GM21786 (cell line): Measurements from ENCODE around the gene PAX7.
"Not testable (repeated sequence)": the region's sequence is repeated elsewhere in the genome, so short reads cannot be mapped to it uniquely, and the experiment has no call there.

Source experiments
- ATAC-seq: cut with Tn5 transposase; IDR thresholded peaks from one replicate; pipeline ENCODE4 v1.9.1; 2021; ENCODE audit not compliant: unreplicated experiment

The PAX7 gene

GRCh38 chr1:18724801-18725200 lies 94.2 kb downstream of the PAX7 start:
- ATAC-seq: no peak

DNA sequence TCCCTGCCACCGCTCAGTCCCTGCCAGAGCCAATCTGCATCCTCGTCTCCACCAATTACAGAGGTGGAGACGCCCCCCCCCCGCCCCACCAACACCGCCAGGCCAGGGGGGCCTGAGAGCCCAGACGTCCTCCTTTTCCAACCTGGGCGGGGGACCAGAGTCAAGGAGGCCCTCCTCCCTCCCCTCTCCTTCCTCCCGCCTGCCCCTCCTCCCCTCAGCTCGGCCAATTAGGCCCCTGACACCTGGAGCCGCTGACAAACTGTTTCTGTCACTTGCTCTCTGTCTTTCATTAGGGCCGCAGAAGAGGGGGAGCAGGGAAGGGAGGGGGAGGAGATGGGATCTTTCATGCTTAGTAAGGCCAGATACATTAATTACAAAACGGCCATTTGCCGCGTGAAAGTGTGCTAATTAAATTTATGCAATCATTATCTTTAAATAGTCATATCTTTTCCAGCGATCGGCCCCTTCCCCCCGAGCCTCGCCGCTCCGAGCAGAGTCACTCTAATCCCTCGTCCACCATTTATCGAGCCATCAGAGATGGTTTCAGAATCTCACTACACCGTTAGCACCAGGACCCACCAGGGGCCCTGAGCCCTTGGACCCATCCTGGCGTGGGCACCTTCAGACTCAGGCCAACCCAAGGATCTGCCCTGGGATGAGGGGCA lies 94.7 kb downstream of the PAX7 start:
- no peak for ATAC-seq

- no peak for ATAC-seq
Observed at GRCh38 chr1:18726368-18726767, 95.7 kb downstream of the PAX7 start.

- no peak for ATAC-seq
Observed at GRCh38 chr1:18727956-18728355, 97.3 kb downstream of the PAX7 start.

DNA sequence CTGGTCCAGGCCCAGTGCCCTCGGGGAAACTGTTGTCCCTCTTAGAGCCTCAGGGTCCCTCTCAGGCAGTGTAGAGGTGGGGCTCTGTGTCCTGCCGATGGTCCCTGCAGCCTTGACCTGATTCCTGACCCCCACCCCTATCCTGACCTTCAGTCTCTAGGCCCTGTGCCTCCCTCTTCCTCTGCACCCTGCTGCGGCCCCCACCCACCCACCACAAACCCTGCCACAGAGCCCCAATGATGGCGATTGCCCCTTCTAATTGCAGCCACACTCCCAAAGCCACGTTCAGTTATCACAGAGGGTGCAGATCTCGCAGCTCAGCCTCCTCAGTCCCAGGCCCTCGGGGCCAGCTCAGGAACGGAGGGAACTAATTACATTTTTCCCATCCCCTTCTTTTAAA lies 99.7 kb downstream of the PAX7 start:
- ATAC-seq: no peak

DNA sequence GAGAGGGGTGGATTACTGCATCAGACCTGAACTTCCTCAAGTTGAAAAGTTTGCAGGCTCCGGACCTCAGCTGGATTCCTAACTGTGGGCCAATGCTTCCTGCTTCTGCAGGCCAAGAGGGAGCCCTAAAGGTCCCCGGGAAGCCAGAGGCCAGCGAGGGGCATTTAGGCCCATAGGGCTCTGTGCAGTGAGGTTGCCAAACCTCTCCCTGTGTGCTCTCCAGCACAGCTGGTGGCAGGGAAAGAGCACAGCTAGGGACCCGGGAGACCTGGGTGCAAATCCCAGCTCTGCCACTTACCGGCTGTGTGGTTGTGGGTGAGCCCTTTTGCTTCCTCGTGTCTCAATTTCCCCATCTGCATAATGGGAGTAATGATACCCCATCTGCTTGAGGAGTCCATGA lies 100.5 kb downstream of the PAX7 start:
- no peak for ATAC-seq

GRCh38 chr1:18731591-18732235 lies 101.1 kb downstream of the PAX7 start:
- no peak for ATAC-seq

DNA sequence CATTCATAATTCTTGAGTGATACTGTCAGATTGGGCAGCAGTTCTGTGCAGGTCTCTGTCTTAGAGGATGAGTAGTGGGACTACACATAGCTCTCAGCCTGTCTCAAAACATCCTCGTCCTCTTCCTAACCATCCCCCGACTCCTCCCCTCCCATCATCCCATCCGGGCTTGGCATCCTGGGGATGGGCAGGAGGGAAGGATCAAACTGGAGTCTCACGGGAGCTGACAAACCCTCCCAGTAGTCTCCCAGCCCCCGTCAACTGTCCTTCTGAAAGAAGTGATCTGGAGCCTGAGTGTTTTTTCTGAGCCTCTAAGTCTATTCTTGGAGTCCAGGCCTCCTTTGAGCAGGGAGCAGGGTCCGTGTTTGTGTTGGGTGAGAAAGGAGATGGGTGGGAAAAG lies 102.0 kb downstream of the PAX7 start:
- ATAC-seq: no peak

- no peak for ATAC-seq
Observed at GRCh38 chr1:18734001-18734400, 103.4 kb downstream of the PAX7 start.

DNA sequence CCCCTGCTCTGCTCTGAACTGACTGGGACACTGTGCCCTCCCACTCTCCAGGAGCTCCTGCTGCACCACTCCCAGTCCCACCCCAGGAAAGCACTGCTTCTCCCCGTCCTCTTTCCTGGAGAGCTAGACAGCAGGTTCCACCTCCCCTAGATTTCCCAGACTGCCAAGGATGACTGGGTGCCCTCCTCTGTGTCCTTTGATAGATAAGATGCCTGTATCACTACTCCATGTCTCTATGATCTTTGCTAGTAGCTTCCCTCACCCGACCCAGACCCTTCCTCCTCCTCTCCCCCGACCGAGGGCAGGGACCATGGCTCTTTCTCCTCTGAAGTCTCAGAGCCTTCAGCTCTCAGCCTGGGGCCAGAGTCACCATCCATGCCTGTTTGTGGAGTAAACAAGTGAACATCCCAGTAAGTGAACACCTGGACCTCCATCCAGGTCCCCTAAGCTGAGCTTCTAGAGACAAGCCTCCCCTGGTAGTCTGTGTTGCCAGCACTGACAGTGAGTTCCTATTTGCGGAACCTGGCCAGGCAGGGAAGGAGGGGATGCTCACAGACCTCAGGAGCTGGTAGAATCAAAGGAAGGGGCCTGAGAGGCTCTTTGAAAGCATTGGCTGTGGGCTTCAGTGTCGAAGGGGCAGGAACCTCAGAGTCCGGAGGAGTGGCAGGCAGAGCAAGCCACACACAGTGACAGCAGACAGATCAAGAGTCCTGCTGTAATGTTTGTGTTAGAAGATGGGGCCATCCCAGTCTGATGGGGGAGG lies 104.0 kb downstream of the PAX7 start:
- no peak for ATAC-seq

- ATAC-seq: no peak
Observed at GRCh38 chr1:18735224-18735997, 104.8 kb downstream of the PAX7 start.

- ATAC-seq: no peak
Observed at GRCh38 chr1:18736958-18737357, 106.3 kb downstream of the PAX7 start.

DNA sequence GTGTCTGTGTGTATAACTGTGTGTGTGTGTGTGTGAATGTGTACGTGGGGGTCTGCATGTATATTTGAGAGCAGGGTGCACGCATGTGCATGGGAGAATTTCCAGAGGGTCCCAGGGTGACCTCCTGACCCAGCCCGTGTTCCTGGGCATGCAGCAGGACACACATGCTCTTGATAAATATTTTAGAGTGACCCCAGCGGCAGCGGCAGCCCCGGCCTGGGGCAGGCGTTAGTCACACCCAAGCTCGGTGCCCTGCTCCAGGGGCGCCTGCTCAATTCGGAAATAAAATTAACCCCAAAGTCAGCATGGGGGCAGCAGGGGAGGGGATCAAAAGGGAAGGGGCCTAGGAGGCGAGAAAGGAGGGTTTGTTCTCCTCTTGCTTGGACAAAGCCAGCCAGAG lies 107.5 kb downstream of the PAX7 start:
- no peak for ATAC-seq

- no peak for ATAC-seq
Observed at GRCh38 chr1:18738617-18739016, 108.0 kb downstream of the PAX7 start.

GRCh38 chr1:18739408-18739807 lies 108.8 kb downstream of the PAX7 start:
- no peak for ATAC-seq

- ATAC-seq: no peak
Observed at GRCh38 chr1:18739897-18740296, 109.3 kb downstream of the PAX7 start.

DNA sequence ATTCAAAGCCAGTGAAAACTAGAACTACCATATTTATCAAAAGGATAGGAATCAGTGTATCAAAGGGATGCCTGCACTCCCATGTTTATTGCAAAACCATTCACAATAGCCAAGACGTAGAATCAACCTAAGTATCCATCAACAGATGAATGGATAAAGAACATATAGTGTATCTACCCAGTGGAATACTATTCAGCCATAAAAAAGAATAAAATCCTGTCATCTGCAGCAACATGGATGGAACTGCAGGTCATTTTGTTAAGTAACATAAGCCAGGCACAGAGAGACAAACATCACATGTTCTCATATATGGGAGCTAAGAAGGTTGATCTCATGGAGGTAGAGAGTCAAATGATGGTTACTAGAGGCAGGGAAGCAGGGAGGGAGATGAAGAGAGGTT lies 110.0 kb downstream of the PAX7 start:
- no peak for ATAC-seq

- ATAC-seq: no peak
Observed at GRCh38 chr1:18743233-18743632, 112.6 kb downstream of the PAX7 start.

DNA sequence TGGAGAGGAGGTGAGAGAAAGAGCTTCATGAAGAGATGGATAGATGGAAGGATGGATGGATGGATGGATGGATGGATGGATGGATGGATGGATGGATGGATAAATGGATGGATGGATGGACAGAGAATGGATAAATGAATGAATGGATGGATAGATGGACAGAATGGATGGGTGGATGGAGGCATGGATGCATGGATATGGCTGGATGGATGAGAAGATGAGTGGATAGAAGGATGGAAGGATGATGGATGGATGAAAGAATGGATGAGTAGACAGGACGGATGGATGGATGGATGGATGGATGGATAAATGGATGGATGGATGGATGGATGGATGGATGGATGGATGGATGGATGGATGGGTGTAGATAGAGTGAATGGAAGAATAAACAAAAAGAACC lies 113.7 kb downstream of the PAX7 start:
- ATAC-seq: not testable (repeated sequence)

DNA sequence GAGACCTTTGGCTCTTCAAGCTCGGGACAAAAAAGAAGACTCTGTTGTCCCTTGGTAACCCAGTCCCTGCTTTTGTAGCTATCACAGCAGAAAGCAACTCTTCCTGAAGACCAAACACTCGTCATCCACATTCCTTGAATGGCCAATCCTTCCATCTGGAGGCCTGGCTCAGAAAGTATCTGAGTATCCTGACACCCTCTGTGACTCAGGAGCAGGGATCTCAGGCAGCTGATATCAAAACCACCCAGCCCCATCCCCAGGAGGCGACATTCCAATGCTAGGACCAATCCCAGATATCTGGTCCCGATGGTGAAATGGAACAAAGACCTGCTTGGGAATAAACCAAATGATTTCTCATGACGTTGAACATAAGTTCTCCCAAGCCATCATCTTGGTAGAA lies 116.3 kb downstream of the PAX7 start:
- ATAC-seq: no peak

DNA sequence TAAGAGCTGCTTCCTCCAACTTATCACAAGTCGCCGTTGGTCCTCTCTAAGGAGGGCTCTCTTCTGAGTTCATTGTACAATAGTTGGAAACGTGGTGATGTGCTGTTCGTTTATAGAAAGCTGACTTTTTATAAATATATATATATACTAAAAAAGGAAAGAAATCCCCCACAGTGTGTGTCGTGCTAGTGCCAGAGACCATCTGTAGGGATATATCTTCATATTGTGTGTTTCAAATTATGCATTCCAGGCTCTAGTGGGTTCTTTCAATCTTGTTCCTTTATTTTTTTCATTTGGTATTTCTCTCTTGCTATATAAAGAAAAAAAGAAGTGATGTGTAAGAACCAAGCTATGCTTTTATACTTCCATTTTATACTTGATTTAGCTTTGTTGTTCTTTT lies 117.0 kb downstream of the PAX7 start:
- no peak for ATAC-seq

- no peak for ATAC-seq
Observed at GRCh38 chr1:18748435-18748834, 117.8 kb downstream of the PAX7 start.
